ENCODE data around the gene NGLY1. TPM values are rescaled to one million over a fixed set of nuclear protein-coding genes. Genes with fewer than 3 reads are reported as not detected.

Gene NGLY1
- total RNA-seq, 1 donor from 2014 or later: 45.9 TPM

DNA sequence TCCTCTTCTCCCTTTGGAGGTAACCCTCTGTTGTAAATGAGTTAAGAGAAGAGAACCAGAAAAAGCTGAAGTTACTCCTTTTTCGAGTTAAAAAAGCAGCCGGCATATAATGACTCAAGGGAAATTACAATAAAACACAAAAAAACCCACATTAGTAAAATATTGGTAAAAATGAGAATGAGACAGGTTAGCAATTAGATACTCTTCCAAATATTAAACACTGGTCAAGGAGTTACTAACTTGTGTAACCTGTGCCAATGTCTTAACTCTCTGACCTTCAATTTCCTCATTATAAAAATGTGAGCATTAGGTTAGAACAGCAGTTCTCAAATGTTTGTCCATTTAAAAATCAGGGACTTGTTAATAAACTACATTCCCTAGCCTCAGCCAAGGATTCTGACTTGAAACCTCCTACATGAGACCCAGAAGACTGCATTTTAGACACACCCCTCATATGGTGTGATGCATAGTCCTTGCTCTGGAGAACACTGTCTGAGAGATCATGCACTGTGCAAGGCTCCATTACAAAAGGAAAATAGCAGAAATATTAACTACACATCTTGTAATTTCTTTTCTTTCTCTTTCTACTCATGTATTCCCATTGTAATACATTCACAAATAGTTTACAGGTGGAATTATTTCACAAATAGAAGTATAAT, 75.8 kb downstream of the NGLY1 start:
- no peak for DNase-seq

DNA sequence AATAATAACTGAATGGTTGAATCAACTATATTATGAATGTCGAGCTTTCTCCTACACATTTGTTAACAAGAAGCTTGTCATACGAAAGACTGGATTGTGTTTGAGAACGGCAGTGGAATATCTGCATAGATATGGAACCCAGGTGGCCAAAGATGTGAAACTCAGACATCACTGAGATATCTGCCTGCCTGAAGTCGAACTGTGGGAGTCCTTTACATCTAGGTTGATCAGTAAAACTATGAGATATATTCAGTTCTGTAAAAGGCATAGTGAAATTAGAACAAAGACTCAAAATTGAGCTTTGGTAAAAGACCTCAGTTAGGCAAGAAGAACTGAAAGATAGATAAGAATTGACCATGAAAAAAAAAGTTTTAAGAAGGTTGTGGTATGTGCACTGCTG, 77.0 kb downstream of the NGLY1 start:
- DNase-seq: no peak

DNA sequence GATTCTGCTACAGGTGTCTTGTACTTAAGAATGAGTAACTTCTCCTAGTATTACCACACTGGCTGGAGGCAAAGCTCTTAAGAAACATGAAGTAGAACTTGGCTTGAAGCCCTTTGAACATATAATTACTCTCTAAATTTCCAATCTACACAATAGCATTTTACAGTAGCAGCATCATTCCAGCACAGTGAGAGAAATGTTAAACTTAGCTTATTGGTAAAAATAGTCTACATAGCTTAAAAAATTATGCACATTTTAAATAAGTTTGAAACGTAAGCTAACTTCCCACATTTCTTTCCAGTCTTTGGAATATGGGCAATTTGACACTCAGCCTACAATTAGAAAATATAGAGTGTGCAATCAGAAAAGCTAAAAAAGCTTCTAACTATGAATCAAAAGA, 85.7 kb downstream of the NGLY1 start:
- DNase-seq: no peak

DNA sequence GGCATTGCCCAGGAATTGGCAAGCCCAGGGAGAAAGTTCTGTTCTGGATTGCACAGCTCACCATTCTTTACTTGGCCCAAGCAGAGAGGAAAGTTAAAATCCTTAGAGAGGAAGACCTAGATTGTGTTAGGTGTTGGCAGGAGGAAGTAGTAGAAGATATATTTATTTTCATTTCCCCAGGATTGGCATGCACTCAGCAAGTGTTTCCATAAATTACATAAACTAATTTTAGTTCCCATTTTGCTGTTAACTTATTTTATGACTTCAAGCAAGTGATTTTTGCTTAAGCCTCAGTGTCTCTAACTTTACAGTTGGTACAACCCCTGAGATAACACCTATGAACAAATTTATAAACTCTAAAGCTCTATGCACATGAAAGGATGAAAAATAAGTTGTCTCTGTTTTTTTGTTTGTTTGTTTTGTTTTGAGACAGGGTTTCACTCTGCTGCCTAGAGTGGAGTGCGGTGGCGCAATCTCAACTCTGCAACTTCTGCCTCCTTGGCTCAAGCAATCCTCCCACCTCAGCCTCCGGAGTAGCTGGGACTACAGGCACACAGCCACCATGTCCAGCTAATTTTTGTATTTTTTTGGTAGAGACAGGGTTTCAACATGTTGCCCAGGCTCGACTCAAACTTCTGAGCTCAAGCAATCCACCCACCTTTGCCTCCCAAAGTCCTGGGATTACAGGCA, 87.4 kb downstream of the NGLY1 start:
- no peak for DNase-seq

DNA sequence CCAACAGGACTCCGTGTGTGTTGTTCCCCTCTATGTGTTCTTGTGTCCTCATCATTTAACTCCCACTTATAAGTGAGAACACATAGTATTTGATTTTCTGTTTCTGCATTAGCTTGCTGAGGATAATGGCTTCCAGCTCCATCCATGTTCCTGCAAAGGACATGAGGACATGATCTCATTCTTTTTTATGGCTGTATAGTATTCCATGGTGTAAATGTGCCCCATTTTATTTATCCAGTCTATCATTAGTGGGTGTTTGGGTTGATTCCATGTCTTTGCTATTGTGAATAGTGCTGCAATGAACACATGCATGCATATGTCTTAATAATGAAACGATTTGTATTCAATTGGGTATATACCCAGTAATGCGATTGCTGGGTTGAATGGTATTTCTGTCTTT, 90.0 kb downstream of the NGLY1 start:
- DNase-seq: no peak

DNA sequence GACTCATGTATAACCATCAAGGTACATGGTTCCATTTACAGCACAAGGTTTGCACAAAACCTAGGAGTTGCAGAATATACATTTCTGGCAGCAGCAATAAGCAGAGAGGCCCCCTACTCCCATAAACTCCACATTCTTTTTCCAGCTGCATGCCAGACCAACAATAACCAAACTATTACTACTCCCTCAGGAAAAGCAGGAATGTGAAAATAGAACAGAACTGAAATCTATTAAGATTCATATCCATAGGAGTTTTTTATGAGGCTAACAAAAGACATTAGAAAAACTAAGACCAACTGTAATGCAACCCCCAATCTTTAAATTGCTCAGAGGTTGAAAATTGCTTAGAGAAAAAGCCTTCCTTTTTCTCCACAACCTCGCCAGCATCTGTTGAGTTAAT, 90.9 kb downstream of the NGLY1 start:
- DNase-seq: no peak

DNA sequence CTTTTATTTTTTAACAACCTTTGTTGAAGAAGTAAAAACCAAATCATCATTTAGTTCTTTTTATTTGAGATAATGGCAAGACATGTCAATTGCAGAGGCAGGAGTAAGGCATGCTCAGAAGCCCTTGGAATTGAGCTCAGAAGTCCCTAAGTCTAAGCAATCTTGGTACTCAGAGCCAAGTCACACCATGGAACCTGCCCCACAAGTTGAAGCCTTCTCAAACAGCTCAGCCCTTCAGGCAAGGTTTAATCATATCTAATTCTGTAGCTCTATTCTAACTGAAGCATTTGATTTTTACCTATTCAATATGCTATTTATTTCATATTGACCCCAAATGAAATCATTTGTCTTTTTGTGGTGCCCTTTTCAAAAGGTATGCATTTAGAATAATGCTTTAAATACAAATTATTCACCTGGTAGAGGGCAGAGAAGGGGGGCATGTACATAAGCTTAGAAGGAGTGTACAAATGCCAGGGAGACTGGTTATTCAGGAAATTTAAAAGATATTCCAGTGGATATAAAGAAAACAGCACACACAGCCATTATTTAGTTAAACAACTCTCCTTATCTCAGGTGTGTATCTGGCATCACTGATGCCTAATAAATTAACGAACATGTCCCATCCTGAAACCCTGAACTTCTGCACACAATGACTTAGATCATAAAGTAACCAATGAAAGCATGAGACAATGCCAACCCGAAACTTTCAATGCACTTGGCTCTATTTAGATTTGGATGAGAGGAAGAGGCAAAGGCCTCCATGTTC, 92.3 kb downstream of the NGLY1 start:
- no peak for DNase-seq

DNA sequence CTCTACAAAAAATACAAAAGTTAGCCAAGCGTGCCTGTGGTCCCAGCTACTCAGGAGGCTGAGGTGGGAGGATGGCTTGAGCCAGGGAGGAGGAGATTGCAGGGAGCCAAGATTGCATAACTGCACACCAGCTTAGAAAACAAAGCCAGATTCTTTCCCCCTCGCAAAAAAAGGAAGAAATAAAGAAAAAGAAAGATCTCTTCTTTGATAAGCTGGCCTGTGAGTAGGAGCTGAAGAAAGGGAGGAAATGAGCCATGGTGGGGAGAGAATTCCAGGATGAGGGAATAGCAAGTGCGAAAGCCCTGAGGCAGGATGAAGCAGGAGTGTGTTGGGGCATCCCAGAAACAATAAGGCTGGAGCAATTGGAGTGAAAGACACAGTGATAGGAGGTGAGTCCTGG, 94.0 kb downstream of the NGLY1 start:
- peak; percentile 33 for DNase-seq

DNA sequence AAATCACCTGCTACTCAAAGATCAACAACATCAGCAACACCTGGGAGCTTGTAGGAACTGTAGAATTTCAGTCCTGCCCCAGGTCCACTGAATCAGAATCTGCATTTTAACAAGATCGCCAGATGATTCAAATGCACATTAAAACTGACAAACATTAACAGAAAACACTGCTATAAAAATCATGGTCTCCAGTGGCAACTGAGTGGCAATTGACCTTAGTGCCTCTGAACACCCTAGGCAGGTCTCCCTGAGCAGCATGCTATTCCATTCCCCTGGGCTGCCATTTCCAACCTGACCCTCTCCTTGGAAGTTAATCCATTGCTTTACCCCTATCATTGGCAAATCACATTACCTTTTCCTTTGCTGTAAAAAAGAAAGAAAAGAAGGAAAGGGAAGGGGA, 95.5 kb downstream of the NGLY1 start:
- DNase-seq: no peak

DNA sequence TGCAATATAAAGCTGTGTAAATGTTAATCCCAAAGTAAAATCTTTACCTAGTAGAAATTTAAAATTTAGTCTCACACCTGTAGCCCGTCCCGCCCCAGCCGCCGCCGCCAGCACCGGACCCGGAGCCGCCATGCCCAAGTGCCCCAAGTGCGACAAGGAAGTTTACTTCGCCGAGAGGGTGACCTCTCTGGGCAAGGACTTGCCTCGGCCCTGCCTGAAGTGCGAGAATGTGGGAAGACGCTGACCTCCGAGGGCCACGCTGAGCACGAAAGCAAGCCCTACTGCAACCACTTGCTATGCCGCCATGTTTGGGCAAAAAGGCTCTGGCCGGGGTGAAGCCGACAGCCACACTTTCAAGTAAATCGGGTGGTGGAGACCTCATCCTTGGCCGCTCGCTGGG, 96.5 kb downstream of the NGLY1 start:
- DNase-seq: no peak

DNA sequence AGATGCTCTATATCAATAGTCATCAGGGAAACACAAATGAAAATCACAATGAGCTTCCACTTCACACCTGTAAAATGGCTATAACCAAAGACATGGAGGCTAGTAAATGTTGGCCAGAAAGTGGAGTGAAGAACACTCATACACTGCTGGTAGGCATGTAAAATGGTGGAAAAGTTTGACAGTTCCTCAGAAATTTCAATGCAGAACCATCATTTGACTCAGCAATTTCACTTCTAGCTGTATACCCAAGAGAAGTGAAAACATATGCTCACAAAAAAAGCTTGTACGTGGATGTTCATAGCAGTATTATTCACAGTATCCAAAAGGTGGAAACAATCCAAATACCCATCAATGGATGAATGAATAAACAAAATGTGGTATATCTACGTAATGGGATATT, 99.4 kb downstream of the NGLY1 start:
- no peak for DNase-seq

DNA sequence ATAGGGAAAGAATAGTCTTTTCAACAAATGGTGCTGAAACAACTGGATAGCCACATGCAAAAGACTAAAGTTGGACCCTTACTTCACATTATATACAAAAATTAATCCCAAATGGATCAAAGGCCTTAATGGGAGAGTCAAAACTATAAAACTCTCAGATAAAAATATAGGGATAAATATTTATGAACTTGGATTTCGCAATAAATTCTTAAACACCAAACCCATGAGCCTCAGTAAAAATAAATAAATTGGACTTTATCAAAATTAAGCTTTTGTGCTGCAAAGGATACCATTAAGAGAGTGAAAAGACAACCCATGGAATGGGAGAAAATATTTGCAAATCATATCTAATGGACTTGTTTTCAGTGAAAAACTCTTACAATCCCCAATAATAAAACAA, 99.8 kb downstream of the NGLY1 start:
- DNase-seq: no peak

DNA sequence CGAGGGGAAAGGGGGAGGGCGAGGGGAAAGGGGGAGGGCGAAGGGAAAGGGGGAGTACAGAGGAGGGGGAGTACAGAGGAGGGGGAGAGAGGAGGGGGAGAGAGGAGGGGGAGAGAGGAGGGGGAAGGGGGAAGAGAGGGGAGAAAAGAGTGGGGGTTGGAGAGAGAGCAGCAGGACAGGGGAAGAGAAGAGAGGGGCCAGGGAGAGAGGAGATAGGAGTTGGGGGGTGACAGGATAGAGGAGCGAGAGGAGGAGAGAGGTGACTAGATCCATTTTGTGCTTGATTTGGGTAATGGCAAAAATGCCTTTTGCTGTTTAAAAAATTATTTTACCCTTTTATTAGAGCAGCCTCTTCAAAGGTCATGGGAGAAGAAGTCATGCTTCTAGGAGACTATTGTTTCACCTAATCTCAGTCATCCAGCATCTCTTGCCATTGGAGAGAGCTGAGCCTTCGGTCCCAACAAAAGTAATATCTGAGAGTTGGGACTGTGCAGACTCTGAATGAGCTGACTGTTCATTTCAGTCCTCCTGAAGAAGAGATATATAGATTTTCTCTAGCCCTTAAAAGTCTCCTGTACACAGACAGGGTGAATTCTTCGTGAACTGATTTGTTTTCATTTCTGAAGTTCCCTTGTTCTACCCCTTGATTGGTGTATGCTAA, 103.5 kb downstream of the NGLY1 start:
- no peak for DNase-seq

DNA sequence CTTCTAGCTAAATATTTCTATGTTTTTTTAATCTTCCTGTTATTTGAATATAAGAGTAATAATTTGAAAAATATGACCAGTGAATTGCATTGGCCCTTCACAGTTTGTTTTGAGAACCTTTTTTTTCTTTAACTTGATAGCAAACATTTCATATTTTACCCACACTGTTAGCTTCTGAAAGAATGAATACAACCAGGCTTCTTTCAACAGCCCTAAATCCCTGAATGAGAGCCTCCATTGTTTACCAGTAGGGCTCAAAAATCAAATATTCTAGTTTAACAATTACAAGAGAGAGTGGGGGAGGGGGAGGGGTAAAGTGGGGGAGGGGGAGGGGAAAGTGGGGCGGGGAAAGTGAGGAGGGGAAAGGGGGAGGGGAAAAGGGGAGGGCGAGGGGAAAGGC, 104.1 kb downstream of the NGLY1 start:
- DNase-seq: no peak

DNA sequence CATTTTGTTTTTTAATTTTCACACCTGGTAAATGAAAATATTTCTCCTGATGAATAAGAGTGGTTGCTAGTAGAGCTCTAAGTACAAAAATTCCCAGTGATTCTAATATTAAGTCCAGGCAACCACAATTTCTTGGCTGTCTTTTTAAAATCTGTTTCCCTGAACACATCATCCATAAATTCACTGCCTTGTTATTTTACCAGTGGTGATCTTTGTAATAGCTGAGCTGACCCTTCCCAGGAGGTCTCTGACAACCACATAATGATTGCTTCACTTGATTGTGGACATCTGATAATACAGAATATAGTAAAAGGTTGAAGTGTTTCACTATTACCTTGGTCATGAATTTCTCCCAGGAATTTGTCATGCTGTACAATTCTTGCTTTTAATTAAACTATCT, 104.7 kb downstream of the NGLY1 start:
- DNase-seq: no peak

DNA sequence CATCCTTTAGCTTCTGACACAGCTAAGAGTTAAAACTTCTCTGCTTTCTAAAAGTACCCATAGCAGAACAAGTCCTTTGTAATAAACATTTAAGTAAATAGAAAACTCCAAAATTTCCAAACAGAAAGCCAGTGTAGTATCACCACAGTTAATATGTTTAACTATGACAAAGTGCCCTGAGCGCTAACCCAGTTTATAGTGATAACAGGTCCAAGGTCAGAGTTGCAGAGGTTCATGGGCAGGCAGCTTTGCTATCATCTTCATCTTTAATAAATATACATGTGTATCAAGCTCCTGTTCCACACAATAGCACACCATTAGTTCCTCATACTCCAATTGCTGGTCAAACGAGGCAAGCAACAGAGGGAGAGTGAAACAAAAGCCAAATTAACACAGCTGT, 106.1 kb downstream of the NGLY1 start:
- no peak for DNase-seq

DNA sequence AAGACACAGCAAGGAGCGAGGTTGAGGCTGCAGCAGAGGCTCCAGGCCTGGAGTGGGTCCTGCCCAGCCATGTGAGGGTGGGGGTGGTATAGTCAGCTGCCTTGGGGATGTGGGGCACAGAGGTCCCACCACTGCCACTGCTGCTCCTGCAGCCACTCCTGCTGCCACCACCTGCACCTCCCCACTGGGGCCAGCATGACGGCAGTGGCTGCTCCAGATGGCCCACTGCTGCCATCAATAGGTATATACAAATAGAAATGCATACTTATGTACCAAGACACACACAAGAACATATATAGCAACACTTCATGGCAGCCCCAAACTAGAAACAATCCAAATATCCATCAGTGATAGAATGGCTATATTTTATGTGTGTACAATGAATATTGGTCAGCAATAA, 108.6 kb downstream of the NGLY1 start:
- DNase-seq: no peak

DNA sequence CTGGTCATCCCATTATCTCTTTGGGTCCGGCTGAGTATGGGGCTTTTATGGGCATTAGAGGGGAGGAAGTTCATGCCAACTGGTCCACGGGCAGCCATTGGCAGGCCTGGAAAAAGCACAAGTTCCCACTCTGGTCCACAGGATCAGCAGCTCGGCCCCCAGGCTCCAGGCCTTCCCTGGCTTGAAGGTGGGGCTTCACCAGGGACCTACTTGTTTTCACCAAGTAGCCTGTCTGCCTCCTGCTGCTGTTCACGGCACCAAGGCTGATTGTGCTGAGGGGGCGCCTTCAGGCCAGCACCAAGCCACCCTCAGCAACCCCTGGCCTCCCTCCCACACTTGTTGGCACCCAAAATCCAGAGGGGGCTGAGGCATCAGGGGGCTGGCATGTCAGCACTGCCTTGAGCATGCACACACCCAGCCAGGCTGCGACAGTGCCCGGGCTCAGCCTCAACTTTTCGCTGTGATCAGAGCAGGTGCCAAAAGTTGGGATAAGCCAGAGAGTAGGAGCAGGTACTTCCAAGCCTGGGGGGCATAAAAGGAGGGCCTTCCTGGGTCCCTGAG, 109.4 kb downstream of the NGLY1 start:
- DNase-seq: no peak

Other genes starting within 250 kb of the NGLY1 start
- 95.5 and 163 TPM in 2 replicates for gene TOP2B, start 118.5 kb downstream of the NGLY1 start, total RNA-seq
- gene OXSM, start 6.6 kb upstream of the NGLY1 start, total RNA-seq: 11.0 and 11.1 TPM in 2 replicates

Measured in dermis blood vessel endothelial cell (primary cell).